Mammary epithelial cell (primary cell): ENCODE measurements around the gene SALL2.

Experiments
- CTCF ChIP-seq, 2 donors: IDR thresholded peaks in 1 of 2; conservative IDR thresholded peaks in 1 of 2; 2 replicates each; pipeline ENCODE4 v1.5.1; 2011 to 2012; ENCODE audit warnings: inconsistent platforms in 2 of 2, low read length in 2 of 2, mild to moderate bottlenecking in 2 of 2, control low read depth in 1 of 2, low read depth in 1 of 2; ENCODE audit not compliant: insufficient read depth in 1 of 2; ENCODE audit errors: extremely low read depth in 1 of 2
- EZH2 ChIP-seq: IDR thresholded peaks from 2 replicates; pipeline ENCODE4 v1.6.1; 2012; ENCODE audit warnings: low read length, inconsistent platforms, borderline replicate concordance

GRCh38 chr14:21539189-21539940, 13.2 kb upstream of the SALL2 start:
- TF ChIP-seq CTCF (conservative IDR thresholded peaks at IDR 0.05 in 1 of 2, IDR thresholded peaks at IDR 0.05 in 1 of 2; ENCODE audit: extremely low read depth in 1 of 2, insufficient read depth in 1 of 2, low read depth in 1 of 2, low read length in 2 of 2) (no peak), EZH2 (no peak)
